Heart left ventricle (tissue), 13 donors: ENCODE measurements around the gene MOK.

Experiments
- POLR2A ChIP-seq, 2 donors: fragments of 450-650 bp; IDR thresholded peaks; one replicate each; pipeline ENCODE4 v1.6.1; 2017; ENCODE audit warnings: antibody characterized with exemption in 2 of 2, mild to moderate bottlenecking in 2 of 2, moderate library complexity in 2 of 2
- TF ChIP-seq, protein P1 (sequence below), 12 donors: fragments of 200-600 bp; sonication (generic) in 4 of 12; IDR thresholded peaks; one replicate each; pipeline versions ENCODE4 v1.5.0 to v1.8.0; 2018 to 2022; ENCODE audit warnings: antibody characterized with exemption in 12 of 12, mild to moderate bottlenecking in 5 of 12
- donor health status: ischemic (EF 13 %, LVEDD 7.1; RV severe dilation, severe dysfunction).
- donor health status: DM: no; HTN: yes; CAD: no.
- donor health status: DM: no; HTN: no; CAD: no.
- donor health status: ischemic (EF 25% LVEDD 6.9; RV normal size, moderate dysfunction).
- donor health status: ischemic (EF 25% LVEDD 5.7; RV mildly dilated, moderate dysfunction).
- donor health status: ischemic (EF 35%, LVEDD 5.7; RV mildly dilated, moderate dysfunction).
- donor health status: nonischemic (EF 11% LVEDD 7.7; RV severe dilation, severe dysfunction).
- donor health status: DM: yes; HTN: yes; CAD: no.
- donor health status: PGD.
- donor health status: ischemic (EF 29% LVEDD 5.4; RV normal size, mild dysfunction).
- donor health status: nonischemic (EF 23%, LVEDD 6.1; RV moderate dilation, normal function).

DNA sequence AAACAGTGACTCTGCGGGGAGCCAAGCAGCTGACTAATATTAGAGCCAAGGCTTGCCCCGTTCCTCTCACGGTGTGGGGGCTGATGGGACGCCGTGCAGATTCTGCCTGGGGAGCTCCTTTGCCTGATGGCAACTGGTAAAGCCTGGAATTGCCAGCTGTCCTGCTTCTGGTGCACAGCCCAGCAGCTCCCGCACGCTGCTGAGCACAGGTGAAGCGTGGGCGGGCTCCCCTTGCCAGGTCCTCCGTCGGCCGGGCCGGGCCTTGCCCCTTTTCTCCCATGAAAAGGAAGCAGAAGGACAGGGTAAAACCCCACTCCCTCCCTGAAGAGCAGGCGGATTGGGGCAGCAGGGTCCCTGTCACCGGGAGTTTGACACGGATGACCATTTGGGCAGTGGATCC lies 86.3 kb downstream of the MOK start:
- TF ChIP-seq, protein P1, sequence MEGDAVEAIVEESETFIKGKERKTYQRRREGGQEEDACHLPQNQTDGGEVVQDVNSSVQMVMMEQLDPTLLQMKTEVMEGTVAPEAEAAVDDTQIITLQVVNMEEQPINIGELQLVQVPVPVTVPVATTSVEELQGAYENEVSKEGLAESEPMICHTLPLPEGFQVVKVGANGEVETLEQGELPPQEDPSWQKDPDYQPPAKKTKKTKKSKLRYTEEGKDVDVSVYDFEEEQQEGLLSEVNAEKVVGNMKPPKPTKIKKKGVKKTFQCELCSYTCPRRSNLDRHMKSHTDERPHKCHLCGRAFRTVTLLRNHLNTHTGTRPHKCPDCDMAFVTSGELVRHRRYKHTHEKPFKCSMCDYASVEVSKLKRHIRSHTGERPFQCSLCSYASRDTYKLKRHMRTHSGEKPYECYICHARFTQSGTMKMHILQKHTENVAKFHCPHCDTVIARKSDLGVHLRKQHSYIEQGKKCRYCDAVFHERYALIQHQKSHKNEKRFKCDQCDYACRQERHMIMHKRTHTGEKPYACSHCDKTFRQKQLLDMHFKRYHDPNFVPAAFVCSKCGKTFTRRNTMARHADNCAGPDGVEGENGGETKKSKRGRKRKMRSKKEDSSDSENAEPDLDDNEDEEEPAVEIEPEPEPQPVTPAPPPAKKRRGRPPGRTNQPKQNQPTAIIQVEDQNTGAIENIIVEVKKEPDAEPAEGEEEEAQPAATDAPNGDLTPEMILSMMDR (IDR thresholded peaks at IDR 0.05), result no peak
- no peak for TF ChIP-seq POLR2A (IDR thresholded peaks at IDR 0.05)
